Measurements from ENCODE around the gene QRSL1. TPM values are rescaled to one million over a fixed set of nuclear protein-coding genes. Genes with fewer than 3 reads are reported as not detected.

QRSL1 gene
- total and polyA plus RNA-seq, 9 of the 15 experiments (the other 6 are each of a cell fraction or from before 2014, with no cell fraction given): 14.6 to 31.5 (median 23.0) TPM

DNA sequence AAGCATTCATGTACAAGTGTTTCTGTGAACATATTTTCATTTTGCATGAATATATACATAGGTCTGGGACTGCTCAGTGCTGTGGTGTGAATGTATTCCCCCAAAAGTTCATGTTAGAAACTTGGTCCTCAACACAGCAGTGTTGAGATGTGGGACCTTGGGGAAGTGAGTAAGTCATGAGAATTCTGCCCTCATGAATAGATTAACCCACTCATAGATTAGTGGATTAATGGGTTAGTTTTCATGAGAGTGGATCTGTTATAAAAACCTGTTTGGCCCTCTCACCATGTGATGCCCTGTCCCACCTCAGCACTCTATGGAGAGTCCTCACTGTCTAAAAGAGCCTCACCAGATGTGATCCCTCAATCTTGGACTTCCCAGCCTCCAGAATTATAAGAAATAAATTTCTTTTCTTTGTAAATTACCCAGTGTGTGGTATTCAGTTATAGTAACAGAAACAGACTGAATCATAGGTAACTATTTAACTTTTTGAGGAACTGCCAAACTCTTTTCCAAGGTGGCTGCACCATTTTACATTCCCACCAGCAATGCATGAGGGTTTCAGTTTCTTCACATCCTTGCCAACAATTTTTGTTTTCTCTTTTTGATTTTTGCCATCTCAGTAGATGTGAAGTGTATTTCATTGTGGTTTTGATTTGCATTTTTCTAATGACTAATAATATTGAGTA, 45.3 kb downstream of the QRSL1 start:
- Histone ChIP-seq H3K79me2 (ENCODE audit: control insufficient read depth, insufficient read depth, low read length) (no peaks in the 10 kb centered on the region), H3K27me3 (ENCODE audit: control insufficient read depth in 2 of 2, insufficient read depth in 2 of 2, low read length in 2 of 2) (no peaks in the 10 kb centered on the region), H3K4me1 (replicated peaks in 1 of 2; ENCODE audit: control insufficient read depth in 2 of 2, insufficient read depth in 2 of 2, low read length in 2 of 2) (no peaks in the 10 kb centered on the region), H3K36me3 (ENCODE audit: control insufficient read depth, insufficient read depth, low read length) (no peaks in the 10 kb centered on the region), H3K4me2 (ENCODE audit: insufficient read depth, low read length) (no peak overlapping the region), H2AFZ (ENCODE audit: low read depth, low read length) (no peak overlapping the region), H4K20me1 (replicated peaks; ENCODE audit: control insufficient read depth, insufficient read depth, low read length) (no peaks in the 10 kb centered on the region), H3K9ac (ENCODE audit: insufficient read depth in 1 of 2, low read depth in 2 of 2, low read length in 2 of 2) (no peak overlapping the region), H3K27ac (ENCODE audit: extremely low read depth, low read depth, low read length) (no peak overlapping the region), H3K9me3 (replicated peaks; ENCODE audit: control insufficient read depth, insufficient read depth, low read depth, low read length) (no peaks in the 10 kb centered on the region), H3K9me1 (ENCODE audit: control insufficient read depth, insufficient read depth, low read length) (no peaks in the 10 kb centered on the region), H3K4me3 (no peak overlapping the region)
- BruUV-seq (replicated peaks): no TSS peak
- TF ChIP-seq ZNF518B (CRISPR knock-in tag; IDR thresholded peaks at IDR 0.05) (no peak), E2F6 (IDR thresholded peaks at IDR 0.05; ENCODE audit: borderline replicate concordance in 1 of 2, extremely low read depth in 1 of 2, insufficient read depth in 1 of 2, insufficient read length in 1 of 2, low read depth in 1 of 2, low read length in 1 of 2, poor library complexity in 1 of 2, severe bottlenecking in 1 of 2) (no peak), GATAD2A (IDR thresholded peaks at IDR 0.05) (no peak), ZNF3 (CRISPR knock-in tag; IDR thresholded peaks at IDR 0.05) (no peak), SMARCA5 (IDR thresholded peaks at IDR 0.05) (no peak)
- FAIRE-seq (no peak), ATAC-seq (no peak), DNase-seq (ENCODE audit: extremely low read depth in 1 of 4, low spot score in 3 of 4) (no peak)
- ChIA-PET CTCF (ENCODE audit: low intra/inter-chr PET ratio) (no interaction called here), POLR2A (no interaction called here)
- in situ Hi-C loops (cut with MboI) (no loop called here), intact Hi-C loops (cut with micrococcal nuclease) (no loop called here)

All from K562 (cell line).